ENCODE results near the gene NUP214. TPM values are rescaled to one million over a fixed set of nuclear protein-coding genes. Genes with fewer than 3 reads are reported as not detected.

Gene NUP214
- total RNA-seq, 2 donors from 2014 or later: 44.3 to 55.0 TPM

- H3K27me3 ChIP-seq (replicated peaks; ENCODE audit: insufficient read depth): no peaks in the 10 kb centered on the region
- no peak overlapping the region for H3K27ac ChIP-seq
- ATAC-seq (ENCODE audit: insufficient number of reproducible peaks, low FRiP score, low read depth): no peak
- no peak for TF ChIP-seq CTCF (IDR thresholded peaks at IDR 0.05)
- peaks cover 14% of the 10 kb centered on the region for H3K36me3 ChIP-seq
- no peak overlapping the region for H3K4me3 ChIP-seq
- no peaks in the 10 kb centered on the region for H3K4me1 ChIP-seq (ENCODE audit: control insufficient read depth in 1 of 2, low read depth in 2 of 2)
- H3K9me3 ChIP-seq: no peaks in the 10 kb centered on the region
- DNase-seq (ENCODE audit: low spot score): no peak
These were observed 42.5 kb downstream of the NUP214 start for GRCh38 chr9:131167936-131168335.

GRCh38 chr9:131169563-131170240 is 44.3 kb downstream of the NUP214 start:
- no peak overlapping the region for H3K4me3 ChIP-seq
- H3K36me3 ChIP-seq: peaks cover 6% of the 10 kb centered on the region
- H3K9me3 ChIP-seq: no peaks in the 10 kb centered on the region
- no peak for ATAC-seq (ENCODE audit: insufficient number of reproducible peaks, low FRiP score, low read depth)
- no peak for DNase-seq (ENCODE audit: low spot score)
- no peak overlapping the region for H3K27ac ChIP-seq
- no peaks in the 10 kb centered on the region for H3K4me1 ChIP-seq (ENCODE audit: control insufficient read depth in 1 of 2, low read depth in 2 of 2)
- H3K27me3 ChIP-seq (replicated peaks; ENCODE audit: insufficient read depth): no peaks in the 10 kb centered on the region
- TF ChIP-seq CTCF (IDR thresholded peaks at IDR 0.05): no peak

GRCh38 chr9:131173995-131174394 is 48.6 kb downstream of the NUP214 start:
- TF ChIP-seq CTCF (IDR thresholded peaks at IDR 0.05): no peak
- no peaks in the 10 kb centered on the region for H3K4me1 ChIP-seq (ENCODE audit: control insufficient read depth in 1 of 2, low read depth in 2 of 2)
- H3K27me3 ChIP-seq (replicated peaks; ENCODE audit: insufficient read depth): no peaks in the 10 kb centered on the region
- no peak for ATAC-seq (ENCODE audit: insufficient number of reproducible peaks, low FRiP score, low read depth)
- H3K4me3 ChIP-seq: no peak overlapping the region
- H3K9me3 ChIP-seq: no peaks in the 10 kb centered on the region
- DNase-seq (ENCODE audit: low spot score): no peak
- H3K36me3 ChIP-seq: peaks cover 37% of the 10 kb centered on the region
- H3K27ac ChIP-seq: no peak overlapping the region

GRCh38 chr9:131174681-131175239 is 49.4 kb downstream of the NUP214 start:
- Histone ChIP-seq H3K27me3 (replicated peaks; ENCODE audit: insufficient read depth) (no peaks in the 10 kb centered on the region), H3K4me1 (ENCODE audit: control insufficient read depth in 1 of 2, low read depth in 2 of 2) (no peaks in the 10 kb centered on the region), H3K27ac (no peak overlapping the region), H3K4me3 (no peak overlapping the region), H3K9me3 (no peaks in the 10 kb centered on the region), H3K36me3 (peaks cover 37% of the 10 kb centered on the region)
- ATAC-seq (ENCODE audit: insufficient number of reproducible peaks, low FRiP score, low read depth) (no peak), DNase-seq (ENCODE audit: low spot score) (no peak)
- no peak for TF ChIP-seq CTCF (IDR thresholded peaks at IDR 0.05)

GRCh38 chr9:131177898-131178297 is 52.5 kb downstream of the NUP214 start:
- Histone ChIP-seq H3K9me3 (no peaks in the 10 kb centered on the region), H3K27me3 (replicated peaks; ENCODE audit: insufficient read depth) (no peaks in the 10 kb centered on the region), H3K27ac (no peak overlapping the region), H3K36me3 (peaks cover 42% of the 10 kb centered on the region), H3K4me1 (ENCODE audit: control insufficient read depth in 1 of 2, low read depth in 2 of 2) (no peaks in the 10 kb centered on the region), H3K4me3 (no peak overlapping the region)
- ATAC-seq (ENCODE audit: insufficient number of reproducible peaks, low FRiP score, low read depth) (no peak), DNase-seq (ENCODE audit: low spot score) (no peak)
- TF ChIP-seq CTCF (IDR thresholded peaks at IDR 0.05): no peak

Data from thoracic aorta (tissue), 2 donors.